WTC11 (cell line): ENCODE measurements around the gene ANKS6. TPM values are rescaled to one million over a fixed set of nuclear protein-coding genes. Genes with fewer than 3 reads are reported as not detected.

ENCODE experiments used
- ATAC-seq: fragments of 200-7000 bp; cut with Tn5 transposase; 2 replicates; pipeline ENCODE4 v1.10.0; 2021; ENCODE audit warnings: mild to moderate bottlenecking, moderate library complexity
- CTCF ChIA-PET: fragments of 300-600 bp; sonication (Branson Sonifier 250); formaldehyde crosslinking; loops from one replicate; lab custom pipeline; 2021; ENCODE audit warnings: antibody characterized with exemption; lab: Charles Lee
- POLR2A ChIA-PET: fragments of 350-600 bp; sonication (Branson Sonifier 250); formaldehyde crosslinking; loops from one replicate; lab custom pipeline; 2021; ENCODE audit warnings: antibody characterized with exemption; lab: Charles Lee
- DNase-seq: peaks from one replicate; pipeline ENCODE4 v3.0.0; 2021; ENCODE audit warnings: low spot score
- H3K27ac Mint-ChIP-seq: 2 replicates; pipeline ENCODE4 v1.8.0; 2021; ENCODE audit warnings: mixed read lengths
- H3K27me3 Mint-ChIP-seq: 2 replicates; pipeline ENCODE4 v1.8.0; 2021; ENCODE audit warnings: low read depth, mild to moderate bottlenecking, moderate library complexity, mixed read lengths
- H3K36me3 Mint-ChIP-seq: 2 replicates; pipeline ENCODE4 v1.8.0; 2021; ENCODE audit warnings: mixed read lengths
- H3K4me1 Mint-ChIP-seq: 2 replicates; pipeline ENCODE4 v1.8.0; 2022; ENCODE audit warnings: mixed read lengths
- H3K4me3 Mint-ChIP-seq: 2 replicates; pipeline ENCODE4 v1.8.0; 2021; ENCODE audit warnings: mild to moderate bottlenecking, moderate library complexity, mixed read lengths
- H3K9me3 Mint-ChIP-seq: 2 replicates; pipeline ENCODE4 v1.8.0; 2021; ENCODE audit warnings: mixed read lengths
- FOXJ3 ChIP-seq: sonication (generic); formaldehyde crosslinking; IDR thresholded peaks from 2 replicates; pipeline ENCODE4 v1.9.0; 2021; ENCODE audit warnings: missing genetic modification reagents, mild to moderate bottlenecking, borderline replicate concordance
- KAT7 ChIP-seq: sonication (generic); formaldehyde crosslinking; IDR thresholded peaks from 2 replicates; pipeline ENCODE4 v1.8.1; 2023; ENCODE audit warnings: missing genetic modification reagents, mild to moderate bottlenecking, borderline replicate concordance
- MYBL2 ChIP-seq: sonication (generic); formaldehyde crosslinking; IDR thresholded peaks from 2 replicates; pipeline ENCODE4 v1.8.1; 2023; ENCODE audit warnings: mild to moderate bottlenecking, moderate library complexity, missing genetic modification reagents
- NR2C2 ChIP-seq: sonication (generic); formaldehyde crosslinking; IDR thresholded peaks from 2 replicates; pipeline ENCODE4 v1.8.0; 2022; ENCODE audit warnings: mild to moderate bottlenecking, missing genetic modification reagents
- TEAD4 ChIP-seq: sonication (generic); formaldehyde crosslinking; IDR thresholded peaks from 2 replicates; pipeline ENCODE4 v1.8.0; 2022; ENCODE audit warnings: mild to moderate bottlenecking, missing genetic modification reagents
- ZNF121 ChIP-seq: sonication (generic); formaldehyde crosslinking; IDR thresholded peaks from 2 replicates; pipeline ENCODE4 v1.8.0; 2023; ENCODE audit warnings: missing genetic modification reagents
- ZNF423 ChIP-seq: fragments of 250-450 bp; sonication (Bioruptor Pico); IDR thresholded peaks from 2 replicates; pipeline ENCODE4 v2.1.2; 2022; ENCODE audit warnings: mild to moderate bottlenecking, moderate library complexity
- total RNA-seq: library from RNA; stranded (reverse); gene quantifications from 3 replicates; pipeline ENCODE4 v1.2.3, GENCODE V29; 2021
- TF ChIP-seq, protein P1 (sequence below): sonication (generic); formaldehyde crosslinking; IDR thresholded peaks from 2 replicates; pipeline ENCODE4 v1.8.1; 2023; ENCODE audit warnings: mild to moderate bottlenecking, missing genetic modification reagents, moderate library complexity
- TF ChIP-seq, protein P2 (sequence below): sonication (generic); formaldehyde crosslinking; IDR thresholded peaks from 2 replicates; pipeline ENCODE4 v1.8.1; 2023; ENCODE audit warnings: mild to moderate bottlenecking, missing genetic modification reagents, moderate library complexity
- TF ChIP-seq, protein P3 (sequence below): sonication (generic); formaldehyde crosslinking; IDR thresholded peaks from 2 replicates; pipeline ENCODE4 v1.8.1; 2023; ENCODE audit warnings: mild to moderate bottlenecking, missing genetic modification reagents, borderline replicate concordance
- TF ChIP-seq, protein P4 (sequence below): sonication (generic); formaldehyde crosslinking; IDR thresholded peaks from 2 replicates; pipeline ENCODE4 v1.8.1; 2022; ENCODE audit warnings: missing genetic modification reagents, borderline replicate concordance
- TF ChIP-seq, protein P5 (sequence below): sonication (generic); formaldehyde crosslinking; IDR thresholded peaks from 2 replicates; pipeline ENCODE4 v1.8.1; 2023; ENCODE audit warnings: mild to moderate bottlenecking, missing genetic modification reagents
- TF ChIP-seq, protein P6 (sequence below): fragments of 250-450 bp; sonication (Bioruptor Pico); conservative IDR thresholded peaks from 2 replicates; pipeline ENCODE4 v1.9.0; 2021; ENCODE audit warnings: mild to moderate bottlenecking
- TF ChIP-seq, protein P7 (sequence below): sonication (generic); formaldehyde crosslinking; IDR thresholded peaks from 2 replicates; pipeline ENCODE4 v1.8.0; 2023; ENCODE audit warnings: mild to moderate bottlenecking, missing genetic modification reagents

ANKS6 gene
- total RNA-seq, 1 experiment from 2014 or later = 65.1 TPM

DNA sequence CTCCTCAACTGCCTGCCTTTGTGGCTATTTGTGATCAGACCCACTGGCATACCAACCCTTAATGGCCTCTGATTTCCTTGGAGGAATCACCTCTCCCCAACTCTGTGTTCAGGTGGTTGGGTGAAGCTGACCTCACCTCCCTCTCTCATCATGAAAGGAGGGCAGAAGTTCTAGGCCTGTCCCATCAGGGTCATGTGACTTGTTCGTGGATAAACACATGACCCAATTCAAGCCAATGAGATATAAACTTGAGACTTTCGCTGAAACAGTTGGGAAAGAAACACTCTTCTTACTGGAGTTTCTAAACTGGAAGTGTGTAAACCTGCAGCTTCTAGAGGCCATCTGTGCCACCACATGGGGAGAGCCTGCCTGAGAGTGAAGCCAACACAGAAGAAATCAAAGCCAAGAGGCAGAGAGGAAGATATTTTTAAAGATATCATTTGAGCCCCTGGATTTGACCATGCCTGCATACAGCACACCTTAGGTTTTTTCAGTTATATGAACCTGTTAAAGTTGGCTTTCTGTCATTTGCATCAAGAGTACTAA, 93.4 kb downstream of the ANKS6 start:
- Mint-ChIP-seq H3K4me3 (no peak overlapping the region), H3K9me3 (peaks cover 10% of the 10 kb centered on the region), H3K4me1 (peaks cover 6% of the 10 kb centered on the region; the same call in 1 of the 2 replicates), H3K27ac (no peak overlapping the region), H3K27me3 (peaks cover 40% of the 10 kb centered on the region), H3K36me3 (no peaks in the 10 kb centered on the region)
- ChIA-PET CTCF (interaction anchor here (0.7 kb wide), 1 partner anchor 166 kb away, joined by 3 read pairs; no protein-coding TSS in a partner anchor), POLR2A (no interaction called here)
- TF ChIP-seq MYBL2 (CRISPR knock-in tag) (no peak), ZNF121 (CRISPR knock-in tag) (no peak)
- TF ChIP-seq, protein P1, sequence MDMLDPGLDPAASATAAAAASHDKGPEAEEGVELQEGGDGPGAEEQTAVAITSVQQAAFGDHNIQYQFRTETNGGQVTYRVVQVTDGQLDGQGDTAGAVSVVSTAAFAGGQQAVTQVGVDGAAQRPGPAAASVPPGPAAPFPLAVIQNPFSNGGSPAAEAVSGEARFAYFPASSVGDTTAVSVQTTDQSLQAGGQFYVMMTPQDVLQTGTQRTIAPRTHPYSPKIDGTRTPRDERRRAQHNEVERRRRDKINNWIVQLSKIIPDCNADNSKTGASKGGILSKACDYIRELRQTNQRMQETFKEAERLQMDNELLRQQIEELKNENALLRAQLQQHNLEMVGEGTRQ (CRISPR knock-in tag) = peak; percentile 40; the same call in 1 of the 2 replicates
- ATAC-seq (no peak), DNase-seq (no peak)

DNA sequence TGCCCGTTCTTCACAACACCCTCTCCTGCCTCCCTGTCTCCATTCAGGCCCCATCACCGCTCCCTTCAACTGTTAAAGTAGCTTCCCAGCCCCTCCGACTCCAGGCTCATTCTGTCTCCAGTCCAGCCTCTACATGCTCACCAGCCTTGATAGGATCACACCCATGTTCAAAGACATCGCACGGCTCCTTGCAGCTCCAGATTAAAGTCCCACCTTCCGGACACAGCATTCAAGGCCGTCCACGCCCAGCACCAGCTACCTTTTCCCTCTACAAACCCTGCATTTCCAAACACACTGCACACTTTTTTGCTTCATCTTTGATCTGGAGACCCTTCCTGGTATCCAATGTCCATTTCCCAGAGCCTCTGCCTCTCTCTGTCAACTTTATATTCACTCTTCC, 94.0 kb downstream of the ANKS6 start:
- no peak overlapping the region for H3K27ac Mint-ChIP-seq

DNA sequence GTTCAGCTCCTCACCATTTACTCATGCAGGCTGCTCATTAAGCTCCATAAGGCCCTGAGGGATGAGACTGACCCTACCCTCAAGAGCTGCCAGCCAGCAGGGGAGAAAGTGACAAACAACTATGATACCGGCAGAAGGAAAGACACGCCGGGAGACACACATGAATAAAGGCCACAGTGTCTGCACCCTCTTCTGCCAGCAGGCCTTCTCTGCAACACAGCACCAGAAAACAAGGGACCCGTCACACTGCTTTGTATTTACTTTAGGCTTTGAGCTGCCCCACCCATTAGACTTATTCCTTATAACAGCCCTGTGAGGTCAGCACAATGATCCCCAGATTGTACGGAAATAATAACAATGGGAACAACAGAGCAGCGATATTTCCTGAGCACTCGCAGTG, 94.8 kb downstream of the ANKS6 start:
- ATAC-seq (no peak), DNase-seq (no peak)
- Mint-ChIP-seq H3K27me3 (peaks cover 27% of the 10 kb centered on the region), H3K4me3 (no peak overlapping the region), H3K27ac (no peak overlapping the region), H3K36me3 (no peaks in the 10 kb centered on the region), H3K4me1 (peaks cover 3% of the 10 kb centered on the region; the same call in 1 of the 2 replicates), H3K9me3 (peaks cover 10% of the 10 kb centered on the region)
- ChIA-PET CTCF (interaction anchor here (1.8 kb wide), 1 partner anchor 24 kb away, joined by 9 read pairs; no protein-coding TSS in a partner anchor), POLR2A (no interaction called here)
- TF ChIP-seq, protein P2, sequence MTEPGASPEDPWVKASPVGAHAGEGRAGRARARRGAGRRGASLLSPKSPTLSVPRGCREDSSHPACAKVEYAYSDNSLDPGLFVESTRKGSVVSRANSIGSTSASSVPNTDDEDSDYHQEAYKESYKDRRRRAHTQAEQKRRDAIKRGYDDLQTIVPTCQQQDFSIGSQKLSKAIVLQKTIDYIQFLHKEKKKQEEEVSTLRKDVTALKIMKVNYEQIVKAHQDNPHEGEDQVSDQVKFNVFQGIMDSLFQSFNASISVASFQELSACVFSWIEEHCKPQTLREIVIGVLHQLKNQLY (CRISPR knock-in tag) = no peak
- TF ChIP-seq, protein P3, sequence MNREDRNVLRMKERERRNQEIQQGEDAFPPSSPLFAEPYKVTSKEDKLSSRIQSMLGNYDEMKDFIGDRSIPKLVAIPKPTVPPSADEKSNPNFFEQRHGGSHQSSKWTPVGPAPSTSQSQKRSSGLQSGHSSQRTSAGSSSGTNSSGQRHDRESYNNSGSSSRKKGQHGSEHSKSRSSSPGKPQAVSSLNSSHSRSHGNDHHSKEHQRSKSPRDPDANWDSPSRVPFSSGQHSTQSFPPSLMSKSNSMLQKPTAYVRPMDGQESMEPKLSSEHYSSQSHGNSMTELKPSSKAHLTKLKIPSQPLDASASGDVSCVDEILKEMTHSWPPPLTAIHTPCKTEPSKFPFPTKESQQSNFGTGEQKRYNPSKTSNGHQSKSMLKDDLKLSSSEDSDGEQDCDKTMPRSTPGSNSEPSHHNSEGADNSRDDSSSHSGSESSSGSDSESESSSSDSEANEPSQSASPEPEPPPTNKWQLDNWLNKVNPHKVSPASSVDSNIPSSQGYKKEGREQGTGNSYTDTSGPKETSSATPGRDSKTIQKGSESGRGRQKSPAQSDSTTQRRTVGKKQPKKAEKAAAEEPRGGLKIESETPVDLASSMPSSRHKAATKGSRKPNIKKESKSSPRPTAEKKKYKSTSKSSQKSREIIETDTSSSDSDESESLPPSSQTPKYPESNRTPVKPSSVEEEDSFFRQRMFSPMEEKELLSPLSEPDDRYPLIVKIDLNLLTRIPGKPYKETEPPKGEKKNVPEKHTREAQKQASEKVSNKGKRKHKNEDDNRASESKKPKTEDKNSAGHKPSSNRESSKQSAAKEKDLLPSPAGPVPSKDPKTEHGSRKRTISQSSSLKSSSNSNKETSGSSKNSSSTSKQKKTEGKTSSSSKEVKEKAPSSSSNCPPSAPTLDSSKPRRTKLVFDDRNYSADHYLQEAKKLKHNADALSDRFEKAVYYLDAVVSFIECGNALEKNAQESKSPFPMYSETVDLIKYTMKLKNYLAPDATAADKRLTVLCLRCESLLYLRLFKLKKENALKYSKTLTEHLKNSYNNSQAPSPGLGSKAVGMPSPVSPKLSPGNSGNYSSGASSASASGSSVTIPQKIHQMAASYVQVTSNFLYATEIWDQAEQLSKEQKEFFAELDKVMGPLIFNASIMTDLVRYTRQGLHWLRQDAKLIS (CRISPR knock-in tag) = no peak
- no peak for TF ChIP-seq FOXJ3 (CRISPR knock-in tag)
- TF ChIP-seq ZNF423 (CRISPR knock-in tag) = no peak

More for the DNA sequence above, 94.0 kb downstream of the ANKS6 start:
- CTCF ChIA-PET = no interaction called here
- Mint-ChIP-seq H3K27me3 (peaks cover 35% of the 10 kb centered on the region), H3K36me3 (no peaks in the 10 kb centered on the region), H3K4me3 (no peak overlapping the region)
- ATAC-seq = no peak
- POLR2A ChIA-PET = no interaction called here
- DNase-seq = no peak
- TF ChIP-seq, protein P4, sequence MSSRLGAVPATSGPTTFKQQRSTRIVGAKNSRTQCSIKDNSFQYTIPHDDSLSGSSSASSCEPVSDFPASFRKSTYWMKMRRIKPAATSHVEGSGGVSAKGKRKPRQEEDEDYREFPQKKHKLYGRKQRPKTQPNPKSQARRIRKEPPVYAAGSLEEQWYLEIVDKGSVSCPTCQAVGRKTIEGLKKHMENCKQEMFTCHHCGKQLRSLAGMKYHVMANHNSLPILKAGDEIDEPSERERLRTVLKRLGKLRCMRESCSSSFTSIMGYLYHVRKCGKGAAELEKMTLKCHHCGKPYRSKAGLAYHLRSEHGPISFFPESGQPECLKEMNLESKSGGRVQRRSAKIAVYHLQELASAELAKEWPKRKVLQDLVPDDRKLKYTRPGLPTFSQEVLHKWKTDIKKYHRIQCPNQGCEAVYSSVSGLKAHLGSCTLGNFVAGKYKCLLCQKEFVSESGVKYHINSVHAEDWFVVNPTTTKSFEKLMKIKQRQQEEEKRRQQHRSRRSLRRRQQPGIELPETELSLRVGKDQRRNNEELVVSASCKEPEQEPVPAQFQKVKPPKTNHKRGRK (CRISPR knock-in tag) = no peak
- TF ChIP-seq, protein P5, sequence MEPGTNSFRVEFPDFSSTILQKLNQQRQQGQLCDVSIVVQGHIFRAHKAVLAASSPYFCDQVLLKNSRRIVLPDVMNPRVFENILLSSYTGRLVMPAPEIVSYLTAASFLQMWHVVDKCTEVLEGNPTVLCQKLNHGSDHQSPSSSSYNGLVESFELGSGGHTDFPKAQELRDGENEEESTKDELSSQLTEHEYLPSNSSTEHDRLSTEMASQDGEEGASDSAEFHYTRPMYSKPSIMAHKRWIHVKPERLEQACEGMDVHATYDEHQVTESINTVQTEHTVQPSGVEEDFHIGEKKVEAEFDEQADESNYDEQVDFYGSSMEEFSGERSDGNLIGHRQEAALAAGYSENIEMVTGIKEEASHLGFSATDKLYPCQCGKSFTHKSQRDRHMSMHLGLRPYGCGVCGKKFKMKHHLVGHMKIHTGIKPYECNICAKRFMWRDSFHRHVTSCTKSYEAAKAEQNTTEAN (CRISPR knock-in tag) = no peak
- TF ChIP-seq KAT7 (CRISPR knock-in tag) = no peak
- TF ChIP-seq, protein P6, sequence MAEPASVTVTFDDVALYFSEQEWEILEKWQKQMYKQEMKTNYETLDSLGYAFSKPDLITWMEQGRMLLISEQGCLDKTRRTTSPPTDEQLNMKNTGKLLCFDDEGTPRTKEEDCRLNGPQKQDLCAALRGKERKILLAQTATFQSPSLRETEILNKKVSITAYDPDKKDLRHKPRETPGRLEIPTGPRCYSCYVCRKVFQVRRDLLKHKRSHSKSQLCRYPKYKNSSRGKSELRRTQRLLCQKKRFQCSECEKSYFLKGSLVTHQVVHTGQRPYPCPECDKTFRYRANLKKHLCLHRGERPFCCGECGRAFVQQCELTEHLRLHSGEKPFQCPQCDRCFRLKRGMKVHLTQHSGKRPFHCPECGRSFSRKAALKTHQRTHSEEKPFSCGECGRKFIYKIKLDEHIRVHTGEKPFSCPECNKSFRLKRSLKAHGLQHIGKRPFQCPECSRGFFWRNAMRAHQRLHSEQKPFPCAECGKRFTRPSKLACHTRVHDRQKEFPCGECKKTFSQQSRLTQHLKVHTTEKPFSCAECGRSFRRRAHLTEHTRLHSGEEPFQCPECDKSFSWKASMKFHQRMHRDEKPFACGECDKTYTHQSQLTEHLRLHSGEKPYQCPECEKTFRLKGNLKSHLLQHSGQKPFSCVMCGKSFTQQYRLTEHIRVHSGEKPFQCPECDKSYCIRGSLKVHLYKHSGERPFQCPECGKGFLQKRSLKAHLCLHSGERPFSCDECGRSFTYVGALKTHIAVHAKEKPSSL (CRISPR knock-in tag) = no peak
- TF ChIP-seq, protein P7, sequence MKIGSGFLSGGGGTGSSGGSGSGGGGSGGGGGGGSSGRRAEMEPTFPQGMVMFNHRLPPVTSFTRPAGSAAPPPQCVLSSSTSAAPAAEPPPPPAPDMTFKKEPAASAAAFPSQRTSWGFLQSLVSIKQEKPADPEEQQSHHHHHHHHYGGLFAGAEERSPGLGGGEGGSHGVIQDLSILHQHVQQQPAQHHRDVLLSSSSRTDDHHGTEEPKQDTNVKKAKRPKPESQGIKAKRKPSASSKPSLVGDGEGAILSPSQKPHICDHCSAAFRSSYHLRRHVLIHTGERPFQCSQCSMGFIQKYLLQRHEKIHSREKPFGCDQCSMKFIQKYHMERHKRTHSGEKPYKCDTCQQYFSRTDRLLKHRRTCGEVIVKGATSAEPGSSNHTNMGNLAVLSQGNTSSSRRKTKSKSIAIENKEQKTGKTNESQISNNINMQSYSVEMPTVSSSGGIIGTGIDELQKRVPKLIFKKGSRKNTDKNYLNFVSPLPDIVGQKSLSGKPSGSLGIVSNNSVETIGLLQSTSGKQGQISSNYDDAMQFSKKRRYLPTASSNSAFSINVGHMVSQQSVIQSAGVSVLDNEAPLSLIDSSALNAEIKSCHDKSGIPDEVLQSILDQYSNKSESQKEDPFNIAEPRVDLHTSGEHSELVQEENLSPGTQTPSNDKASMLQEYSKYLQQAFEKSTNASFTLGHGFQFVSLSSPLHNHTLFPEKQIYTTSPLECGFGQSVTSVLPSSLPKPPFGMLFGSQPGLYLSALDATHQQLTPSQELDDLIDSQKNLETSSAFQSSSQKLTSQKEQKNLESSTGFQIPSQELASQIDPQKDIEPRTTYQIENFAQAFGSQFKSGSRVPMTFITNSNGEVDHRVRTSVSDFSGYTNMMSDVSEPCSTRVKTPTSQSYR (CRISPR knock-in tag) = no peak
- TF ChIP-seq NR2C2 (CRISPR knock-in tag) = no peak
- no peak for TF ChIP-seq TEAD4 (CRISPR knock-in tag)
- TF ChIP-seq, all 79 proteins: peak for 0
- H3K9me3 Mint-ChIP-seq = peaks cover 10% of the 10 kb centered on the region
- H3K4me1 Mint-ChIP-seq = peaks cover 6% of the 10 kb centered on the region; the same call in 1 of the 2 replicates
